Measurements from ENCODE around the gene HOXC6.

- TF ChIP-seq CTCF (conservative IDR thresholded peaks at IDR 0.05; ENCODE audit: low read length) (no peak), EZH2phosphoT487 (IDR thresholded peaks at IDR 0.05; ENCODE audit: borderline replicate concordance) (no peak)
Measured at GRCh38 chr12:54021432-54022013, 6.7 kb upstream of the HOXC6 start.

Measured in Loucy (cell line).